Sigmoid colon (tissue), 7 donors: Measurements from ENCODE around the gene PTPRN. TPM values are rescaled to one million over a fixed set of nuclear protein-coding genes. Genes with fewer than 3 reads are reported as not detected.

Source experiments
- DNase-seq: peaks from one replicate; pipeline ENCODE4 v3.0.0-alpha.2; 2019
- H3K27ac ChIP-seq, 4 donors: fragments of 200-600 bp; sonication (generic); one replicate each; pipeline ENCODE4 v1.5.1; 2016 to 2019; ENCODE audit warnings: mild to moderate bottlenecking in 1 of 4
- H3K27me3 ChIP-seq, 3 donors: fragments of 200-600 bp; sonication (generic); one replicate each; pipeline ENCODE4 v1.5.1; 2019; ENCODE audit warnings: mild to moderate bottlenecking in 1 of 3
- H3K36me3 ChIP-seq, 4 donors: fragments of 200-600 bp; sonication (generic); one replicate each; pipeline ENCODE4 v1.5.1; 2016 to 2019
- H3K4me1 ChIP-seq, 4 donors: fragments of 200-600 bp; sonication (generic); one replicate each; pipeline ENCODE4 v1.5.1; 2017 to 2019
- H3K4me3 ChIP-seq, 4 donors: fragments of 200-600 bp; sonication (generic); one replicate each; pipeline ENCODE4 v1.5.1; 2017 to 2019; ENCODE audit warnings: mild to moderate bottlenecking in 2 of 4, moderate library complexity in 1 of 4
- H3K9me3 ChIP-seq, 4 donors: fragments of 200-600 bp in 3 of 4; sonication (generic) in 3 of 4; one replicate each; pipeline versions ENCODE4 v1.5.1 to v1.6.1; 2013 to 2019
- CTCF ChIP-seq, 4 experiments: fragments of 450-650 bp in 3 of 4; fragments of 200-600 bp in 1 of 4; IDR thresholded peaks; one replicate each; pipeline ENCODE4 v1.5.1; 2016 to 2019; ENCODE audit warnings: antibody characterized with exemption in 4 of 4, mild to moderate bottlenecking in 3 of 4, moderate library complexity in 2 of 4
- EP300 ChIP-seq, 4 donors: sonication (generic); formaldehyde crosslinking; IDR thresholded peaks; one replicate each; pipeline ENCODE4 v1.6.1; 2017; ENCODE audit warnings: antibody characterized with exemption in 4 of 4
- POLR2A ChIP-seq, 2 donors: fragments of 450-650 bp; IDR thresholded peaks; one replicate each; pipeline ENCODE4 v1.6.1; 2016; ENCODE audit warnings: antibody characterized with exemption in 2 of 2, mild to moderate bottlenecking in 2 of 2, moderate library complexity in 2 of 2
- POLR2AphosphoS5 ChIP-seq, 4 donors: sonication (generic); formaldehyde crosslinking; IDR thresholded peaks; one replicate each; pipeline ENCODE4 v1.6.1; 2017; ENCODE audit warnings: antibody characterized with exemption in 4 of 4
- WGBS, 2 donors: extraction: QIAGEN DNeasy Blood & Tissue Kit; methylation state at CpG; one replicate each; pipeline ENCODE4 v1.1.7; 2013; 5-methylcytosine and 5-hydroxymethylcytosine counted together
- intact Hi-C: fragments of 100-400 bp; cut with DNase I; formaldehyde crosslinking; loops from one replicate; pipeline ENCODE4 v1.15.1; 2023
- polyA plus RNA-seq, 3 donors: library from polyadenylated mRNA; stranded (reverse); fragments of 200-250 nt; gene quantifications; one replicate each; pipeline ENCODE4 v1.2.3, GENCODE V29; 2013
- small RNA-seq, 3 donors: library from RNA; depleted of rRNA; stranded (forward); fragments of <200 nt; gene quantifications; one replicate each; pipeline ENCODE3, GENCODE V24; 2016
- total RNA-seq, 4 donors: library from RNA; depleted of rRNA; stranded (reverse); fragments of >200 nt; gene quantifications; one replicate each; pipeline ENCODE4 v1.1.0, GENCODE V29; 2016
- donor health status: healthy with polysubstance abuse.
- donor health status: Bipolar disorder and iron deficiency.
- donor health status: healthy.

Gene PTPRN
- total and polyA plus RNA-seq, 7 donors, result 1.2 to 8.8 (median 7.8) TPM; not detected in 2

- intact Hi-C loops, result no loop called here
- peaks cover 0 to 39% (median 8%) of the 10 kb centered on the region in 4 donors for H3K36me3 ChIP-seq
These were observed 62.6 kb downstream of the PTPRN start for GRCh38 chr2:219246559-219246958.

GRCh38 chr2:219245899-219246230 is 63.3 kb downstream of the PTPRN start:
- 5 to 14% methylated on average over 10 of the region's 10 CpGs for WGBS, 2 donors
- no peaks in the 10 kb centered on the region for H3K9me3 ChIP-seq
- H3K27me3 ChIP-seq, result no peaks in the 10 kb centered on the region
- peaks cover 0 to 32% (median 8%) of the 10 kb centered on the region in 4 donors for H3K36me3 ChIP-seq
- peaks cover 0 to 51% (median 49%) of the 10 kb centered on the region in 4 donors for H3K4me1 ChIP-seq
- intact Hi-C loops, result loop anchor here (2.0 kb wide), 1 partner anchor 15 kb away; no protein-coding TSS in a partner anchor
- H3K27ac ChIP-seq, result peak overlapping the region; percentile 87 to 97 (median 92)
- TF ChIP-seq POLR2A (IDR thresholded peaks at IDR 0.05) (no peak), CTCF (IDR thresholded peaks at IDR 0.05) (no peak), EP300 (IDR thresholded peaks at IDR 0.05) (no peak), POLR2AphosphoS5 (IDR thresholded peaks at IDR 0.05) (no peak)
- H3K4me3 ChIP-seq, result peak overlapping the region; percentile 62 to 89 (median 74)
- DNase-seq, result no peak

More at GRCh38 chr2:219246559-219246958, 62.6 kb downstream of the PTPRN start:
- H3K4me1 ChIP-seq, result peaks cover 0 to 53% (median 53%) of the 10 kb centered on the region in 4 donors
- DNase-seq, result no peak
- H3K27ac ChIP-seq, result peak overlapping the region; percentile 87 to 97 (median 92)
- H3K27me3 ChIP-seq, result no peaks in the 10 kb centered on the region
- H3K9me3 ChIP-seq, result no peaks in the 10 kb centered on the region
- WGBS, 2 donors, result 94% methylated on average over 10 of the region's 10 CpGs
- TF ChIP-seq POLR2A (IDR thresholded peaks at IDR 0.05), result no peak
- no peak overlapping the region for H3K4me3 ChIP-seq

GRCh38 chr2:219245148-219245898 is 63.9 kb downstream of the PTPRN start, which contains the start of the genes GLB1L and STK16:
Gene GLB1L (minus strand): TSS chr2:219245444. CDS start chr2:219243573, 1,871 bp downstream.
Gene STK16 (plus strand): TSS chr2:219245479. CDS start chr2:219246000, 521 bp downstream.
- TF ChIP-seq EP300 (IDR thresholded peaks at IDR 0.05) (peak in 1 of 4 donors; percentile 59), CTCF (IDR thresholded peaks at IDR 0.05) (no peak), POLR2AphosphoS5 (IDR thresholded peaks at IDR 0.05) (peak; percentile 91 to 97 (median 95)), POLR2A (IDR thresholded peaks at IDR 0.05) (peak; percentile 83)
- no peaks in the 10 kb centered on the region for H3K27me3 ChIP-seq
- H3K36me3 ChIP-seq, result peaks cover 0 to 26% (median 8%) of the 10 kb centered on the region in 4 donors
- peak; percentile 97 for DNase-seq
- WGBS, 2 donors, result 1% methylated on average over 46 of the region's 46 CpGs
- H3K27ac ChIP-seq, result peak within 1 kb of the TSS; percentile 87 to 97 (median 92)
- H3K9me3 ChIP-seq, result no peaks in the 10 kb centered on the region
- H3K4me1 ChIP-seq, result peaks cover 0 to 47% (median 44%) of the 10 kb centered on the region in 4 donors
- peak within 1 kb of the TSS; percentile 62 to 89 (median 74) for H3K4me3 ChIP-seq
- intact Hi-C loops, result loop anchor here (2.0 kb wide), 1 partner anchor 15 kb away; no protein-coding TSS in a partner anchor

GRCh38 chr2:219244789-219245147 is 64.4 kb downstream of the PTPRN start:
- intact Hi-C loops, result loop anchor here (2.0 kb wide), 1 partner anchor 14 kb away; no protein-coding TSS in a partner anchor

GRCh38 chr2:219243291-219243761 is 65.9 kb downstream of the PTPRN start:
- Histone ChIP-seq H3K4me3 (peak overlapping the region; percentile 11 to 42 (median 34)), H3K27me3 (no peaks in the 10 kb centered on the region), H3K27ac (peak overlapping the region in 3 of 4 donors; percentile 49 to 87 (median 52)), H3K4me1 (peaks cover 0 to 27% (median 24%) of the 10 kb centered on the region in 4 donors), H3K36me3 (peaks cover 0 to 37% (median 7%) of the 10 kb centered on the region in 4 donors), H3K9me3 (no peaks in the 10 kb centered on the region)
- 26 to 49% methylated on average over 28 of the region's 28 CpGs for WGBS, 2 donors
- TF ChIP-seq EP300 (IDR thresholded peaks at IDR 0.05) (no peak), POLR2AphosphoS5 (IDR thresholded peaks at IDR 0.05) (peak in 2 of 4 donors; percentile 61 to 65)
- intact Hi-C loops, result no loop called here
- peak; percentile 81 for DNase-seq

More at GRCh38 chr2:219244789-219245147, 64.4 kb downstream of the PTPRN start:
- H3K36me3 ChIP-seq, result peaks cover 0 to 29% (median 8%) of the 10 kb centered on the region in 4 donors
- H3K4me3 ChIP-seq, result peak overlapping the region; percentile 62 to 89 (median 74)
- peaks cover 0 to 41% (median 38%) of the 10 kb centered on the region in 4 donors for H3K4me1 ChIP-seq
- no peaks in the 10 kb centered on the region for H3K27me3 ChIP-seq
- no peak for DNase-seq
- no peaks in the 10 kb centered on the region for H3K9me3 ChIP-seq
- peak overlapping the region; percentile 87 to 97 (median 92) for H3K27ac ChIP-seq
- no peak for TF ChIP-seq EP300 (IDR thresholded peaks at IDR 0.05)
- 24 to 40% methylated on average over 6 of the region's 6 CpGs for WGBS, 2 donors

Small RNA genes within 50 kb of the gene (small RNA-seq; reads per million reads assigned to genes)
- gene AC053503.3 (0 reads per million in 3 donors), gene MIR153-1 (0 to 0.11 (median 0) reads per million in 3 donors)

Other genes starting within 250 kb of the PTPRN start
- gene IHH, start 248.5 kb downstream of the PTPRN start, total RNA-seq, result not detected
- gene IHH, start 248.5 kb downstream of the PTPRN start, polyA plus RNA-seq, result 10 to 100 TPM; 12.9 to 36.1 (median 21.6) TPM
- 10 to 100 TPM; 15.1 to 22.5 (median 18.4) TPM for gene NHEJ1, start 148.6 kb downstream of the PTPRN start, total RNA-seq
- gene NHEJ1, start 148.6 kb downstream of the PTPRN start, polyA plus RNA-seq, result 10 to 100 TPM; 23.6 to 60.1 (median 50.2) TPM
- gene SLC23A3, start 139.4 kb downstream of the PTPRN start, total RNA-seq, result 1 to 10 TPM in 1 of 4 donors, under 1 TPM in 3; 0.14 to 3.9 (median 0.67) TPM
- 1 to 10 TPM in 2 of 3 donors, under 1 TPM in 1; 0.60 to 6.5 (median 1.6) TPM for gene SLC23A3, start 139.4 kb downstream of the PTPRN start, polyA plus RNA-seq
- 10 to 100 TPM; 24.1 to 38.5 (median 34.1) TPM for gene CNPPD1, start 132.5 kb downstream of the PTPRN start, total RNA-seq
- gene CNPPD1, start 132.5 kb downstream of the PTPRN start, polyA plus RNA-seq, result 10 to 100 TPM; 53.5 to 79.5 (median 59.4) TPM
- 10 to 100 TPM; 37.3 to 48.2 (median 43.2) TPM for gene RETREG2, start 131.1 kb downstream of the PTPRN start, total RNA-seq
- 10 to 100 TPM; 36.6 to 81.3 (median 43.5) TPM for gene RETREG2, start 131.1 kb downstream of the PTPRN start, polyA plus RNA-seq
- gene ZFAND2B, start 102.6 kb downstream of the PTPRN start, total RNA-seq, result 10 to 100 TPM; 26.9 to 55.8 (median 45.6) TPM
- gene ZFAND2B, start 102.6 kb downstream of the PTPRN start, polyA plus RNA-seq, result 100 to 1,000 TPM in 1 of 3 donors, 10 to 100 TPM in 2; 52.4 to 103 (median 95.5) TPM
- gene ABCB6, start 90.4 kb downstream of the PTPRN start, total RNA-seq, result 10 to 100 TPM; 11.8 to 23.0 (median 16.1) TPM
- gene ABCB6, start 90.4 kb downstream of the PTPRN start, polyA plus RNA-seq, result 10 to 100 TPM in 1 of 3 donors, 1 to 10 TPM in 1, not detected in 1; 4.8 to 39.3 TPM
- gene ATG9A, start 79.8 kb downstream of the PTPRN start, total RNA-seq, result 10 to 100 TPM; 28.8 to 32.0 (median 29.8) TPM
- gene ATG9A, start 79.8 kb downstream of the PTPRN start, polyA plus RNA-seq, result 10 to 100 TPM in 2 of 3 donors, 1 to 10 TPM in 1; 7.6 to 40.6 (median 10.2) TPM
- 10 to 100 TPM; 28.1 to 52.6 (median 41.1) TPM for gene ANKZF1, start 79.6 kb downstream of the PTPRN start, total RNA-seq
- gene ANKZF1, start 79.6 kb downstream of the PTPRN start, polyA plus RNA-seq, result 10 to 100 TPM in 1 of 3 donors, 1 to 10 TPM in 2; 9.0 to 36.9 (median 9.7) TPM
- gene GLB1L, start 64.0 kb downstream of the PTPRN start, total RNA-seq, result 10 to 100 TPM in 1 of 4 donors, 1 to 10 TPM in 3; 6.9 to 26.0 (median 8.2) TPM
- 1 to 10 TPM; 2.1 to 4.3 (median 3.6) TPM for gene GLB1L, start 64.0 kb downstream of the PTPRN start, polyA plus RNA-seq
- 10 to 100 TPM; 12.2 to 19.9 (median 18.2) TPM for gene STK16, start 63.9 kb downstream of the PTPRN start, total RNA-seq
- 10 to 100 TPM; 45.3 to 61.7 (median 57.1) TPM for gene STK16, start 63.9 kb downstream of the PTPRN start, polyA plus RNA-seq
- gene TUBA4B, start 56.2 kb downstream of the PTPRN start, total RNA-seq, result not detected
- not detected for gene TUBA4B, start 56.2 kb downstream of the PTPRN start, polyA plus RNA-seq
- 100 to 1,000 TPM in 1 of 4 donors, 10 to 100 TPM in 3; 47.1 to 109 (median 55.0) TPM for gene TUBA4A, start 55.5 kb downstream of the PTPRN start, total RNA-seq
- gene TUBA4A, start 55.5 kb downstream of the PTPRN start, polyA plus RNA-seq, result 10 to 100 TPM; 74.4 to 95.4 (median 76.9) TPM
- 10 to 100 TPM; 27.4 to 42.1 (median 40.0) TPM for gene DNAJB2, start 30.0 kb downstream of the PTPRN start, total RNA-seq
- 10 to 100 TPM; 56.4 to 73.9 (median 67.3) TPM for gene DNAJB2, start 30.0 kb downstream of the PTPRN start, polyA plus RNA-seq
- not detected for gene RESP18, start 23.3 kb upstream of the PTPRN start, total RNA-seq
- gene RESP18, start 23.3 kb upstream of the PTPRN start, polyA plus RNA-seq, result not detected
- 10 to 100 TPM; 43.2 to 62.8 (median 53.1) TPM for gene DNPEP, start 78.5 kb upstream of the PTPRN start, total RNA-seq
- gene DNPEP, start 78.5 kb upstream of the PTPRN start, polyA plus RNA-seq, result 100 to 1,000 TPM; 108 to 137 (median 132) TPM
- gene DES, start 109.0 kb upstream of the PTPRN start, total RNA-seq, result over 10,000 TPM in 3 of 4 donors, 1,000 to 10,000 TPM in 1; 7,366 to 30,562 (median 13,340) TPM
- gene DES, start 109.0 kb upstream of the PTPRN start, polyA plus RNA-seq, result 100 to 1,000 TPM in 2 of 3 donors, 10 to 100 TPM in 1; 35.1 to 264 (median 162) TPM
- 100 to 1,000 TPM; 123 to 321 (median 194) TPM for gene SPEG, start 125.4 kb upstream of the PTPRN start, total RNA-seq
- 10 to 100 TPM in 2 of 3 donors, 1 to 10 TPM in 1; 6.0 to 25.4 (median 13.4) TPM for gene SPEG, start 125.4 kb upstream of the PTPRN start, polyA plus RNA-seq
- gene GMPPA, start 189.5 kb upstream of the PTPRN start, total RNA-seq, result 10 to 100 TPM; 13.9 to 24.7 (median 21.3) TPM
- 10 to 100 TPM; 42.6 to 52.8 (median 44.2) TPM for gene GMPPA, start 189.5 kb upstream of the PTPRN start, polyA plus RNA-seq
- under 1 TPM in 1 of 4 donors, not detected in 3; under 0.01 TPM for gene ASIC4, start 205.1 kb upstream of the PTPRN start, total RNA-seq
- under 1 TPM in 1 of 3 donors, not detected in 2; 0.07 TPM for gene ASIC4, start 205.1 kb upstream of the PTPRN start, polyA plus RNA-seq
- 10 to 100 TPM; 12.5 to 39.1 (median 23.5) TPM for gene CHPF, start 234.4 kb upstream of the PTPRN start, total RNA-seq
- 10 to 100 TPM in 1 of 3 donors, 1 to 10 TPM in 2; 5.5 to 37.3 (median 6.6) TPM for gene CHPF, start 234.4 kb upstream of the PTPRN start, polyA plus RNA-seq
- 1 to 10 TPM in 3 of 4 donors, under 1 TPM in 1; 0.71 to 3.0 (median 1.6) TPM for gene TMEM198, start 234.6 kb upstream of the PTPRN start, total RNA-seq
- 1 to 10 TPM in 2 of 3 donors, not detected in 1; 1.2 to 3.9 TPM for gene TMEM198, start 234.6 kb upstream of the PTPRN start, polyA plus RNA-seq